Epidermal melanocyte (primary cell): ENCODE data around the gene CPXM1.

Source experiments
- DNase-seq: peaks from one replicate; pipeline ENCODE4 v3.0.0; 2011; ENCODE audit warnings: low spot score; ENCODE audit not compliant: insufficient read length

Gene CPXM1

DNA sequence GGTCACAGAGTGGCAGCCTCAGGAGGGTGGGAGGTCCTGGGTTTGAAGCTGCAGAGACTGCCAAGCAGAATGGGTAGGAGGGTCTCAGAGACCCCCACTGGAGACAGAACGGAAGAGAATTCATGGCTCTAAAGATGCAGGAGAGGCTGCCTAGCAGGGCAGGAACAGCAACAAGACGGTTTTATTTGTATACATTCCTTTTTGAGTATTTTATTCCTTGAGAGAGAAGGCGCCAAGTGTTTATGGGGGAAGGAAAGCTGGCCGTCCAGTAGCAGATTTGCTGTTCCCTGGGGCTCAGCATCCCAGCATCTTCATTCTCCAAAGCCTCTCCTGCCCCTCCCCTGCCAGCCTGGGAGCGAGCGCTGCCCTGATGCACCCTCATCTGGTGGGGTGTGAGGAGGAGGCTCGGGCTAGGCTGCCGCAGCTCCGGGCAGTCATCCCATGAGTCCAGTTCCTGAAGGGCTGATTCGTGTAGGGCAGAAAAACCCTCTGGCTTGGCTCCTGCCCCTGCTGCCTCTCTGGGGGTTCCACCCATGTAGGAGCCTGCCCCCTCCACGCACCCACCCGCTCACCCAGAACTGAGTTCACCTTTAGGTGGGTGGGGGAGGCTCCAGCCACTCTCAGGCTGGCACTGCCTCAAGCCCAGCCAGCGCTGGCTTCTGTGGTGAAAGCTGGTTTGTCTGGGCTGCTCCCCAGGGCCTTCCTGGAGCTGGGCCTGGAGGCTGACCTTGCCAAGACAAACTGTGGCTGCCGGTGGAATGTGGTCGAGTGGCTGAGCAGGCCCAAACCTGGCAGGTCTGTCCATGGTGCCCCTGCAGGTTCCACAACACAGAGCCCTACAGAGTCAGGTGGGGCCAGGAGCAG lies 32.4 kb downstream of the CPXM1 start:
- DNase-seq = peak; percentile 21

DNA sequence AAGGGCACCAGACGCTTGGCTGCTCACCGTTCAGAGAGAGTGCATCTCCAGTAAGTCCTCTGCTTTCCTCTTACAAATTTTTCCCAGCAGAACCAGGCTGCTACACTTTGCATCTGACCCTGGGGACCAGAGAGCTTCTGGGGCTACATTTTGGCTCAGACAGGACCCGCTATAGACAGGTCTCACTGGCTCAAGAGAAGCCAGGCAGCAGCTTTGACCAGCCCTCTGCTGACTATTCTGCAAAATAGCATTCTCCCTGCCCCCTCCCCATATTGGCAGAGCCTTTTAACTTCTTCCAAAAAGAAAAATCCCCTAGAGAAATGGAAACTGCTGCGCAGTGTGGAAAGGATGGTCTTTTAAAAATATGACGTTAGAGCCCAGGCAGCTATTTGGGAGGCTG lies 37.2 kb downstream of the CPXM1 start:
- no peak for DNase-seq

DNA sequence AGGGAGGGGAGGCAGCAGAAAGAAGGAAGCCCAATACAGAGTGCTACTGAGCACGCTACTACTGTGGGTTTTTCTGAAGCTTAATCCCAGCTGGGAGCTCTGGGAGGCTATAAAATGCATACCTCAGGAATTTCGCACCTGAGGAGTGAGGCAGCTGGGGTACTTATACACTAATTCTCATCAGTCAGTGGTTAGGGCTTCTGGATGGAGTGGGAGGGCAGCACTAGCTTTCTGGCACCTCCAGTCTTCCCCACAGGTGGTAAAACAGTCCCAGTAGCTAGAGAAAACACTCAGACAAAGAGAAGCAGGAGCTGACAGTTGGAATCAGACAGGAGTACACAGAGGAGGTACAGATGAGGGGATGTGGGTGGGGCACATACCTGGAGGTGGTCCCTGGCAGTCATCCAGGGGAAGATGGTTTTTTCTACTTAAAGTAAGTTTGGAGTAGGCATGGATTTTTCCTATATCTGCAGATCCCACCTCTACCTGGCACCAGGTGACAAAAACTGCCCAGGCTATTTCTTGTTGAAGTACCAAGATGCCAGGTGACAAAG lies 37.8 kb downstream of the CPXM1 start:
- no peak for DNase-seq

DNA sequence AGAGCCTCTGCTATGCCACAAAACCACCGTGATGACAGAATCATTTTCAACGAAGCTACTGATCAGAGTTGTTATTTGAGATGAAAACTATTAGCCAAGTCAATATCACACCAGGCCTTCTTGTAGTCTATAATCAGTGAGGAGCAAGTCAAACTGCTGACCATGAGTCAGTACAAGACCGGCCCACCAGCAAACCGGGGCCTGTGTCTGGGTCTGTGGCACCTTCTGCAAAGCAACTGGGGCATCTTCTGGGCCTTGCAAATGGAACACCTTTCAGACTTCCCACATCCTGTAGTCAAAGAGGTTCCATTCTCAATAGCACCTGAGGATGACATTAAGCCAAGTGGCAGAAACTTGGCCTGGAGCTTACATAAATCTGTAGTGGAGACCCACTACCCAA lies 38.5 kb downstream of the CPXM1 start:
- DNase-seq = no peak

DNA sequence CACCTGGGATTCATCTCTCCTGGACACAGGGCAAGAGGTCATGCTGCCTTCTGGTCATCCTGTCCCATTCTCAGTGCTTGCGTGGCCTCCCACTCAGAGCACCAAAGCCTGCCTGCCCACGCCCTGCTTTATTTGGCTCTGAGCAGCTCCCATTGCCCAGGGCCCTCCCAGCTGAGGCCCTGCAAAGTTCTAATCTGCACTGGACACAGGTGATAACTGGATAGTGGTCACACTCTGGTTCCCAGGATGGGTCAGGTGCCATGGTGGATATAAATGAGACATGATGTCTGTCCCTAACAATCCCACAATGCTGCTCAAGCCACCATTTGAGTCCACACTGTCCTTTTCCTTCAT lies 39.5 kb downstream of the CPXM1 start:
- no peak for DNase-seq

DNA sequence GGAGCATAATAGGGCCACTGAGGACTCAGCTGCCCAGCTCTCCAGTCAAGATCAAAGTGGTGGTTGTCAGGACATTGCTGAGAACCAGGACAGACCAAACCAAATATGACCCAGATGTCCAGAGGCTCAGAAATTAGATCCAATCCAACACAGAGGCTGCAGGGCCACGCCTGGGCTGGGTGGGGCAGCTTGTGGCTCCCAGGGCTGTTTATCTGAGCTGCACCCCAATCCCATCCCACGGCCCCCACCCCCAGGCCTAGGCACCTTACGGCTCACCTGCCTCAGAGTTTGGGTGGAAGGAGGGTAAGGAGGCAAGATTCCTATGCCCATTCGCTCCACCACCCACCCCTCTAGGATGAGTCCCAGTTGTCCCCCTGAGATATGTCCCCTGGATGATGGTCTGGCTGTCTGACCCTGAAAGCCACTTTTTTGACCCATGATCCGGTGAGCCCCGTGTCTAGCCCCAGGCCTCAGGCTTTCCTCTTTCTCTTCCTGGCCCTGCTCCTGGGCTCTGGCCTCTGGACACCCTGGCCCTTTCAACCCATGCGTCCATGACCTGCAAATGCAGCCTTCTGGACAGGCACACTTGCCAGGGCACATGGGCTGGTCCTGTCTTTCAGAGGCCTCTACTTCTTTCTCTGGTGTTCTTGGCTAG lies 40.0 kb downstream of the CPXM1 start:
- peak; percentile 13 for DNase-seq

DNA sequence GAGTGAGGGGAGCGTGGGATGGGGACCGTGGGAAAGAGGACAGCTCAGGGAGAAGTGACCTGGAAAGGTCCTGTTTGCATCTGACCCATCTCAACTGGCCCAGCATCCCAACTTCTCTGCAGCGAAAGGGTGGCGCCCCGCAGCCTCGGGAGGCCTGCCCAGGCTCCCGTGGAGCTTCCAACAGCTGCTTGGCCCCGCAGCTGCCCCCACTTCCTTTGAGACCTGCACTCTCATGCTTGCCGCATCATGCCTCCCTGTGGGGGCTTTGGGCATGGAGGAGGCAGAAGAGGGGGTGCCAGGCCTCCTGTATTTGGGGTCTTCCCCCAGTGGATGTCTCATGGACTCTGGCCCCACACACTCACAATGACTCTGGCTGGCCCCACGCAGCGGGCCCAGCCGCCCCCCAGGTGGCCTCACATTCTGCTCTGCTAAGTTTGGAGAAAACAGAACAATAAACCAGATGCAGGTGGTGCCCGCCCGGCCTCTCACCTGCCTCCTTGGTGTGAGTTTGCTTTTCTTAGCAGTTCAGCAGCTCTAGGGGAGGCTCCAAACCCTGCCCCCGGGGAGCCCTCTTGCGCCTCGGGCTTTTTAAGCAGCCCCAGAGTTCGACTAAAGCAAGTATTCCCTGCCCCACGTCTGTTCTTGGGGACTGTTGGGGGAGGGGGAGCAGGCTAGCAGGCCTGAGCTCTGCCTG lies 40.7 kb downstream of the CPXM1 start:
- DNase-seq = peak; percentile 12

DNA sequence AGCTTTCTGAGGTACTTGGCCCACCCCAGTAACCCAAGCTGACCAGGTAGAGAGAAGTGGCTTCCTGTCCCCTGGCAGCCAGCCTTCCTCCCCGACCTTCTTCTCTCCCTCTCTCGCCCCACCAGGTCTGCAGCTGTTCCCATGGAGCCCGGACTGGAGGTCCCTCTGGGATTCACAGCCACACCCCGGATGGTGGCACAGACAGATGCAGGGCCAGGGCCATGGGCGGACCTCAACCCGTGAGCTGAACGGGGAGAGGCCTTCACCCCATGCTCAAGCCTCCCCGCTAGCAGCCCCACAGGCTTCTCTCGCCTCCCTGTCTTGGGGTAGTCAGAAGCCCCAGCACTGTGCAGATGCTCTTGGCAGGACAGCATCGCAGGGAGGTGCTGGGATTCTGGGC lies 41.3 kb downstream of the CPXM1 start:
- no peak for DNase-seq

DNA sequence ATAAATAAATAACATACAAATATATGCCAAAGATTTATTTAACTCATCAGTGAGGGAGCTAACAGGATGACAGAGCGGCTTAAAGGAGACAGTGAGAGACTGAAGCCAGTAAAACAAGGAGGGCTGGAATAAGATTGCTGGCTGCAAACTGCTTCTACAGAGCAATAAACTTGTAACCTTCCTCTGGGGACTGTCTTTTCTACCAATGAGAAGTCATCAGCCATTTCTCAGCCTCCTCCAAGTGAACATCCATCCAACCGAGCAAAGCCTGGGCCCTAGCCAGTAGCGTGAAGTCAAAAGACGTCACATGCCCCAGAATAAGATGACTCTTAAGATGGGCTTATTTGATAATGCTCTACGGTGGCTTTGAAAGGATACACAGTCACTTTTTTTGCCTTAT lies 42.5 kb downstream of the CPXM1 start:
- no peak for DNase-seq

DNA sequence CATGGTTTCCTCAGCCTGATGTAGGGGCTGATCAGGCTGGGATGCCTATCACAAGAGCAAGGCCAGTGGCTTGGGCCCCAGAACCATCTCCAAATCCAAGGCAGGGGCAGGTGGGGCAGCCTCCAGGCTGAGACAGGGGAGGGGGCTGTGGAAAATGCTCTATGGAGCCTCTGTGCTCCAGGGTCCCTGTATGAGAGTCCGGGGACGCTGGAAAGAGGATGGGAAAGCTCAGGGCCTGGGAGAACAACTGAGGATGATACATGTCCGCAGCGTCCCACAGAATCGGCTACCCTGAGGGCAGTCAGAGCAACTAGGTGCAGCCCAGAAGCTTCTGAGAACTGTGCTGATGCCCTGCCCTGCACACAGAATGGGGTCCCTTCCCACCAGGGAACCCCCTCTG lies 43.4 kb downstream of the CPXM1 start:
- DNase-seq = no peak

DNA sequence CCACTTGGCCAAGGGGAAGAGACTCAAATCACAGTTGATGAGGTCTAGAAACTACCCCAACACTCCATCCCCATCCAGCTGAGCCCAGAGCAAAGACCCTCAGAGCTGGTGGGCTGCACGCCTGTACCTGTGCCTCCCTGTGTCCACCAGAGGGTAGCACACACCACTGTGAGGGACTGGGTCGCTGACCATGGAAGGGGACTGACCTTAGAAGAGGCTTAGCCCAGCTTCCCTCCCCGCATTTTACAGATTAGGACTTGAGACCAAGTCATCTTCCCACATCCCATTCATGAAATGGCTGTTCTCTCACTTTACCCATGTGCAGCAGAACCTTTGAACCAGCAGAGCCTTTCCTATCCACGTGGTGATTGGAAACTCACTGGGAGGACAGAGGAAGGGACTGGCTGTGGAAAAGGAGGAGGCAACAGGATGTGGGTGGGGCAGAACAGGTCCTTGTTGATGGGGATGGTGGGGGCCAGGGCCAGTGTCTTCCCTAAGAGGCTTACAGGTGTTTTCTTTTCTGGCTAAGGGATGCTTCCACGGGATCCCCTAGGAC lies 44.3 kb downstream of the CPXM1 start:
- peak; percentile 28 for DNase-seq

DNA sequence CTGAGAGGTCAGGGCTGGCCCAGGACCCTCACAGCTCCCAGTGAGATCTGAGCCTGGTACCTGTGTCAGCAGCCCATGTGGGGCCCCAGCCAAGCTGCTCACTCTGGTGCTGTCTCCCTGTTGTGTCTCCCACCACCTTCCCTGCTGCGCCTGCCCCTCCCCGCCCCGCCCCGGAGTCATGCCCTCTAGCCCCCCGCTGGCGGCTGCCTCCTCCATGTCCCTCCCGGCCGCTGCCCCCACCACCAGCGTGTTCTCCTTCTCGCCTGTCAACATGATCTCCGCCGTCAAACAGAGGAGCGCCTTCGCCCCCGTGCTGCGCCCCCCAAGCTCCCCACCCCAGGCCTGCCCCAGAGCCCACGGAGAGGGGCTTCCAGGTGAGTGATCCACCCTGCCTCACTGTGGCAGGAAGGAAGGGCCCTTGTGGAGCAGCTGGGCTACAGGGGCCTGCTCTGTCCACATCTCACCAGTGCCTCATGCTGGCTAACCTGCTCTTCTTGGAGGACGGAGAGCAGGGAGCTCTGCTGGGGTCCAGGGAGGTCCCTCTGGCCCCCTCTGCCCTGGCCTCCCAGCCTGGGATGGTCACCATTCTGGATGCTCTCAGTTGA lies 44.9 kb downstream of the CPXM1 start:
- DNase-seq = no peak

DNA sequence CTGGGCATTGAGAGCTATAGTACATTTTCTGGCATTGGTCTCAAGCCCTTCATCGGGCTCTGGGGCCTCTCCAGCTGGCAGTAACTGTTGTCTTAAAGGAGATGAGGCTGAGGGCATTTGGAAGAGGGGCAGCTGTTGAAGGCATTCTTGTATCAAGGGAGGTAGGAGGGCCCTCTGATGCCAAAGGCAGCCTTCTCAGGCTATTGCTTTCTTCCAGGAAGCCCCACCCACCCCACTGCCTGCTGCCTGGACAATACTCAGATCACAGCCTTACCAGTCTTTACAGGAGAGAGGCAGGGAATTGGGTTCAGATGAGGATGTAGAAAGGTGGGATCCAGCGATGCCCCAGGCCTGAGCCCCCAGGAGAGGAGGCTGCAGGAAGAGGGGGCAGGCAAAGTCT lies 46.0 kb downstream of the CPXM1 start:
- no peak for DNase-seq

DNA sequence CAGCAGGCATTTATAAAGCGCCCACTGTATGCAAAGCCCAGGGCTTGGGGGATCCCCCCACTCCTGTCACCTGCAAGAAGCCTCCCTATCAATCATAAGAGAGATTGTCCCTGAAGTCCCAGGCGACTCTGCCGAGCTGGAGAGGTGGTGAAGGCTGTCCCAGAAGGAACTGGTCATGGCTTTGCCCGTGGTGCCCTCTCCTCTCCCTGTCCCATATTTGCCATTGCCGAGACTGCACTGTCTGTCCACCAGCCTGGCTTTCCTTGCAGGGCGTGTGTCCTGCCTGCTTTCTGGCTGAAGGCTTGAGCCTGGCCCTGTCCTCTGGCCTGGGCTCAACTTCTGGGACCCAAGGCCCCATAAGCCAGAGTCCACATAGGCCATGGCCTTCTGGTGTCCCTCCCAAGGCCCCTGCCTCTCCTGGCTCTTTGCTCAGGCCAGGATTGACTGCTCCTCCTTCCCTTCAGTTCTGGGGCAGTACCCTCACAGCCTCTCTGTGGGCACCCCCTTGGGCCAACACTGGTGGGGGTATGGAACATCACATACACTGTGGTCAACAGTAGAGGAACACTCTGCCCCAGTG lies 46.9 kb downstream of the CPXM1 start:
- no peak for DNase-seq

DNA sequence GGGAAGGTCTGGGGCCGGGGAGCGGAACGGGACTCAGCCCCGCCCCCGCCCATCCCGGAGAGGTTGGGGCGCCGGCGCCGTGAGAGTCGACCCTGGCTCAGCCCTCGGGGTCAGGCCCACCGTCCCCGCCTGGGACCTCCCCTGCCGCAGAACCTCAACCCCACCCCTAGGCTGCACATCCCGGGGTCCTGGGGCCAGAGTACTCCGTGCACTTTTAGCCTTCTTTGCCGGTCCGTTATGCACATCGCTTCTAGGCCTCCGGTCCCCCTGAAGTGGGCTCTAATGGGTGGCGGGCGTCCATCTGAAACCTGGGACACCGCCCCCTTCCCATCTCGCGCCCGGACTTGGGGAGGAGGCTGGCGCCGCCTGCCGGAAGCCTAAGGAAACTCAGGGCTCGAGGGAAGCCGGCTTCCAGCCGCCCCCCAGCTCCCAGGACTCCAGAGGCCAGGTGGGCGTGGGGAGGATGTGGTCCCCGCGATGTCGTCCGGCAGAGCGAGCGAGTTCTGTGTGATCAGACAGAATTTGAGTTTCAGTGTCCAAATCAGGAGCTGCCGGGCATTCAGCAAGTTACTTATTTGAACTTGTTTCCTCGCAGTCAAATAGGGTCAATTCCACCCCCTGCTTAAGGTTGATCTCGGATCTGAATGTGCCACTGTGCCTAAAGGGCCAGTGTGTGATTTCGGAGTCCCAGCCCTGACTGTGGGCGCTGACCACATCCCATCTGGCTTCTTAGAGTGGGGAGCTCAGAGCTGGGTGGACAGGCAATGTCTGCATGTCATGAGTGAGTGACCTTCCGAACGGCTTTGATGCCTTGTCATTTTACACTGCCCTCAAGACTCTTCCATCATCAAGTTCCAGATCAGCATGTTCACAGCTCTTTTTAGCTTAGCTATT lies 47.6 kb downstream of the CPXM1 start:
- DNase-seq = no peak

DNA sequence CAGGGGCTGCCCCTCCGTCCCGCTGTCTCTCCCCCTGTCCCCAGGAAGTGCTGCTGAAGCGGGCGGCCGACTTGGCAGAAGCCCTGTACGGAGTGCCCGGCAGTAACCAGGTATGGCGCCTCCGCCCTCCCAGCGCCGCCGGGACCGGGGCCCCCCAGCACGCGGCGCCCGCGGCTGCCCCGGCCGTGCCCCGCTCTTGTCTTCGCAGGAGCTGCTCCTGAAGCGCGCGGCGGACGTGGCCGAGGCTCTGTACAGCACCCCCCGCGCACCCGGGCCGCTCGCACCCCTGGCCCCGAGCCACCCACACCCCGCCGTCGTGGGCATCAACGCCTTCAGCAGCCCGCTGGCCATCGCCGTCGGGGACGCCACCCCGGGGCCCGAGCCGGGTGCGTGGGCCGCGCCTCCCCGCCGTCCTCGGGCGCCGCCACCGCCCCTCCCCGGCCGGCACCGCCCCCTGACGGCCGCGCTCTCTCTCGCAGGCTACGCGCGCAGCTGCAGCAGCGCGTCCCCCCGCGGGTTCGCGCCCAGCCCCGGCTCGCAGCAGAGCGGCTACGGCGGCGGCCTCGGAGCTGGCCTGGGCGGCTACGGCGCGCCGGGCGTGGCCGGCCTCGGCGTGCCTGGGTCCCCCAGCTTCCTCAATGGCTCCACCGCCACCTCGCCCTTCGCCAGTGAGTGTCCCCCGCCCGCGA lies 48.4 kb downstream of the CPXM1 start:
- no peak for DNase-seq

DNA sequence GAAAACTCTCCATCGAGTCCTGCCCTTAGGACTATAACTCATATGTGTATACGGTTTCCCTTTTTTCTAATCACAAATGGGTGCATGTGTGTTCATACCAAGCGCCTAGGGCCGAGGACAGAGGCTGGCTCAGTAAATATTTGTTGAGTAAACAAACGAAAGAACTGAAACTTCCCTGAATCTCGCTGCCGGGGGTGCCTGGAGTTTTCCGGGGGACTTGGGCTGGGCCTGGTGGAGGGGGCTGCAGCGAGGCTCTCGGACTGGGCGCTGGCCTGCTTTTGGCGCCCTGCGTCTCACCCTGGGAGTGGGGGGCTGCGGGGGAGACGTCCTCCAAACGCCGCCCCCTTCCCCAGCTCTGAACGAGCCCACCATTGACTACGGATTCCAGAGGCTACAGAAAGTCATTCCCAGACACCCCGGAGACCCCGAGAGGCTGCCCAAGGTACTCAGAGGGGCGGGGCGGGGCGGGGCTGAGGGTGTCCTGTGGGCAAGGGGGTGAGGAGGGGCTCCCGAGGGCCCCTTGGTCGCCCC lies 49.0 kb downstream of the CPXM1 start:
- DNase-seq = no peak

DNA sequence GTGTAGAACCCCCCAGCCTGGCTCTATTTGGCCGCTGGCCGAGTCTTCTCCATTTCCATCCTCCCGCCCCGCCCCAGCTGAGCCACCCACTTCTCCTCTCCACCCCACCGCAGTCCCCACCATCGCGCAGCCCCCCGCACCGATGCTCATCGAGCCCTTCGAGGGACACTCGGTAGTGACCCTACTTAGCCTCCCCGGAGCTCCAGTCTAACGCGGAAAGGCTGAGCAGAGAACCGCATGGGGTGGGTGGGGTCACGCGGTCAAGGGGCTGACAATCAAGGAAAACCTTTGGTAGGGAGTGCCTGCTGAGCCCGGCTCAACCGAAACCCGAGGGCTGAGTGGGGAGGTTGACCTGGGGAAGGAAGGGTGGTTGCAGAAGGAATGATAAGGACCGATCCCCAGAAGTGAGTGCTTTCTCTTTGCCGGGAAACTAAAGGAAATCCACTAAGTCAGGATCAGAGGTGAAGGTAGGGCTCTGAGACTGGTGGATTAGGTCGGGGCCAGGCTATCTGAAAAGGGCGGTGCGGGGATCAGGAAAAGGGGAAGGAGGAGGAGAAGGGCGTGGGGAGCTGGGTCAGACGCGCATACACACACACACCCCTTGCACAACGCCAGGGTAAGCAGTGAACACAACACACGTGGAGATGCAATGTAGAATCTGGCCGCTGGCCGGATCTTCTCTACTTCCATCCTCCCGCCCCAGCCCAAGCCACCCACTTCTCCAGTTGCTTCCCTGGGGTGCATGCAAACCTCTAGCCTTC lies 49.8 kb downstream of the CPXM1 start:
- DNase-seq = no peak
